PC-9 (cell line): ENCODE measurements around the gene FTO. TPM values are rescaled to one million over a fixed set of nuclear protein-coding genes. Genes with fewer than 3 reads are reported as not detected.

Experiments
- BruUV-seq: library from RNA; stranded (reverse); fragments of 400-500 nt; replicated peaks from 2 replicates; lab custom pipeline; 2021; lab: Mats Ljungman, UMichigan
- CTCF ChIA-PET: fragments of 300-600 bp; sonication (Branson Sonifier 250); formaldehyde crosslinking; loops from one replicate; lab custom pipeline; 2022; ENCODE audit warnings: antibody characterized with exemption; lab: Charles Lee
- POLR2A ChIA-PET: fragments of 300-600 bp; sonication (Branson Sonifier 250); formaldehyde crosslinking; loops from one replicate; lab custom pipeline; 2022; ENCODE audit warnings: antibody characterized with exemption; ENCODE audit not compliant: unreplicated experiment; lab: Charles Lee
- DNase-seq, 2 experiments: peaks; one replicate each; pipeline versions ENCODE4 v3.0.0 to v3.0.0-alpha.2; 2015 to 2022; ENCODE audit warnings: mixed read lengths in 1 of 2
- H2AFZ ChIP-seq: fragments of 200-600 bp; sonication (generic); 2 replicates; pipeline ENCODE4 v1.8.1; 2017; ENCODE audit warnings: antibody characterized with exemption
- H3F3A ChIP-seq: fragments of 200-600 bp; sonication (generic); 2 replicates; pipeline ENCODE4 v1.8.1; 2017; ENCODE audit warnings: antibody characterized with exemption, mild to moderate bottlenecking, low read depth; ENCODE audit not compliant: insufficient read depth
- H3K27ac ChIP-seq: fragments of 200-600 bp; sonication (generic); 2 replicates; pipeline ENCODE4 v1.6.1; 2016; ENCODE audit warnings: mixed run types
- H3K27me3 ChIP-seq: fragments of 200-600 bp; sonication (generic); 2 replicates; pipeline ENCODE4 v1.6.1; 2016; ENCODE audit warnings: low read depth, mixed run types; ENCODE audit not compliant: insufficient read depth
- H3K36me3 ChIP-seq: fragments of 200-600 bp; sonication (generic); 2 replicates; pipeline ENCODE4 v1.6.1; 2016; ENCODE audit warnings: low read depth, mixed run types
- H3K4me1 ChIP-seq: fragments of 200-600 bp; sonication (generic); replicated peaks from 2 replicates; pipeline ENCODE4 v1.6.1; 2016; ENCODE audit warnings: mixed run types; ENCODE audit not compliant: insufficient read depth
- H3K4me2 ChIP-seq: fragments of 200-600 bp; sonication (generic); 2 replicates; pipeline ENCODE4 v1.6.1; 2017; ENCODE audit warnings: mixed run types
- H3K4me3 ChIP-seq: fragments of 200-600 bp; sonication (generic); 2 replicates; pipeline ENCODE4 v1.6.1; 2016; ENCODE audit warnings: mixed run types
- H3K79me2 ChIP-seq: fragments of 200-600 bp; sonication (generic); 2 replicates; pipeline ENCODE4 v1.6.1; 2017; ENCODE audit warnings: low read depth, mixed run types
- H3K9me2 ChIP-seq: fragments of 200-600 bp; sonication (generic); 2 replicates; pipeline ENCODE4 v1.8.1; 2017; ENCODE audit warnings: mild to moderate bottlenecking; ENCODE audit not compliant: insufficient read depth
- H3K9me3 ChIP-seq: fragments of 200-600 bp; sonication (generic); 2 replicates; pipeline ENCODE4 v1.8.1; 2016; ENCODE audit warnings: low read depth; ENCODE audit not compliant: insufficient read depth
- H4K20me1 ChIP-seq: fragments of 200-600 bp; sonication (generic); 2 replicates; pipeline ENCODE4 v1.8.1; 2017; ENCODE audit not compliant: insufficient read depth
- CTCF ChIP-seq: fragments of 200-600 bp; sonication (generic); conservative IDR thresholded peaks from 2 replicates; pipeline ENCODE4 v1.6.1; 2017; ENCODE audit warnings: mixed run types, antibody characterized with exemption, mild to moderate bottlenecking, moderate library complexity
- EZH2 ChIP-seq: fragments of 200-600 bp; sonication (generic); IDR thresholded peaks from 2 replicates; pipeline ENCODE4 v1.8.0; 2017; ENCODE audit warnings: antibody characterized with exemption, low read depth
- intact Hi-C: fragments of 100-400 bp; cut with micrococcal nuclease; formaldehyde crosslinking; loops from one replicate; pipeline ENCODE4 v1.10.0; 2022; ENCODE audit not compliant: unreplicated experiment
- total RNA-seq: library from RNA; stranded (reverse); gene quantifications from 2 replicates; pipeline ENCODE4 v1.2.3, GENCODE V29; 2021

FTO gene
- total RNA-seq, 1 experiment from 2014 or later: 58.1 TPM

GRCh38 chr16:53863861-53864260 lies 159.9 kb downstream of the FTO start:
- H3K9me3 ChIP-seq: no peaks in the 10 kb centered on the region
- intact Hi-C loops: loop anchor here (10.0 kb wide), 1 partner anchor 79 kb away; no protein-coding TSS in a partner anchor
- no peak overlapping the region for H3K4me3 ChIP-seq
- TF ChIP-seq EZH2: no peak
- TF ChIP-seq CTCF: no peak
- no TSS peak for BruUV-seq
- CTCF ChIA-PET: no interaction called here
- peaks cover 35% of the 10 kb centered on the region for H3K4me1 ChIP-seq
- no peaks in the 10 kb centered on the region for H3K79me2 ChIP-seq
- POLR2A ChIA-PET: no interaction called here
- no peaks in the 10 kb centered on the region for H3K9me2 ChIP-seq
- DNase-seq: no peak
- H3K27me3 ChIP-seq: no peaks in the 10 kb centered on the region
- H2AFZ ChIP-seq: no peak overlapping the region
- no peaks in the 10 kb centered on the region for H4K20me1 ChIP-seq
- 0 out of 2 replicates have a peak, but pooled peaks cover 5% of the 10 kb centered on the region for H3K36me3 ChIP-seq
- peaks cover 26% of the 10 kb centered on the region for H3F3A ChIP-seq
- peak overlapping the region; percentile 86 for H3K27ac ChIP-seq
- peak overlapping the region; percentile 52; the same call in 1 of the 2 replicates for H3K4me2 ChIP-seq

DNA sequence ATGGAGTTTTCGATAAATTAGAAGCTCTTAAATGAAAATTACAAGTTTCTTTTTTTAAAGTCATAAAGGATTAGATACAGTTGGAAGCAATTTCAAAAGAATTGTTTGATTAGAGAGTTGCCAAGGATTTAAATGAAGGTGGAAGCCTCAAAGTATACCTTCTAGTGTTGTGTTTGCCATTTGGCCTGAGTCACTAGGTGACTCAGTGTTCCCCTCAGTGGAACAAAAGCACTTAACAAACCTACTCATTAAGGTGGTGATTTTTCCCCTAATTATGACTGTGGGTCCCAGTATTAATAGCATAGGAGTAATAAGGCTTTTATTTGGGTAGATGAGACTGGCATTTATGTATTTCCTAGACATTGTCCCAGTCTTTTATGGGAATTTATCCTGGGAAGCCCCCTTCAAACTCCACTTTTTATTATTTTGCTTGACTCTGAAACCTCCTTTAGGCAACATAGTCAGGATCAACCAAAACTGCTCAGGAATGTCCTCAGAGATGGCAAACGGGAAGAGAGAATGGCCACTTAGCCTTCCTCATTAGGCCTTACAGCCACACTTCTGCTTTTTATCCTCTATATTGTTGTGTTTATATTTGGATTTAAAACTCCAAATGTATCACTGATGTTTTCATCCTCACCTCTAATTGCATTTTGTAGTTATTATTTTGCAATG lies 161.0 kb downstream of the FTO start:
- Histone ChIP-seq H3K79me2 (no peaks in the 10 kb centered on the region), H3K9me2 (no peaks in the 10 kb centered on the region), H3K4me2 (peak overlapping the region; percentile 52), H3K9me3 (no peaks in the 10 kb centered on the region), H3K4me1 (peaks cover 35% of the 10 kb centered on the region), H3F3A (peaks cover 26% of the 10 kb centered on the region), H2AFZ (no peak overlapping the region), H3K27me3 (no peaks in the 10 kb centered on the region), H3K27ac (peak overlapping the region; percentile 86), H4K20me1 (no peaks in the 10 kb centered on the region), H3K36me3 (0 out of 2 replicates have a peak, but pooled peaks cover under 1% of the 10 kb centered on the region), H3K4me3 (no peak overlapping the region; the same call in 1 of the 2 replicates)
- TF ChIP-seq CTCF (no peak), EZH2 (no peak)
- ChIA-PET CTCF (no interaction called here), POLR2A (no interaction called here)
- intact Hi-C loops: loop anchor here (10.0 kb wide), 1 partner anchor 80 kb away; no protein-coding TSS in a partner anchor
- BruUV-seq: no TSS peak
- DNase-seq: peak in 1 of 2 experiments; percentile 74

- no peak for TF ChIP-seq EZH2
- TF ChIP-seq CTCF: no peak
- H3K9me3 ChIP-seq: no peaks in the 10 kb centered on the region
- ChIA-PET CTCF (no interaction called here), POLR2A (no interaction called here)
- no peak overlapping the region for H3K4me3 ChIP-seq
- peaks cover 35% of the 10 kb centered on the region for H3K4me1 ChIP-seq
- intact Hi-C loops: loop anchor here (10.0 kb wide), 1 partner anchor 81 kb away; no protein-coding TSS in a partner anchor
- H3K4me2 ChIP-seq: peak overlapping the region; percentile 52
- H3K9me2 ChIP-seq: no peaks in the 10 kb centered on the region
- H3K27me3 ChIP-seq: no peaks in the 10 kb centered on the region
- BruUV-seq: no TSS peak
- H2AFZ ChIP-seq: no peak overlapping the region
- no peaks in the 10 kb centered on the region for H3K36me3 ChIP-seq
- H3K79me2 ChIP-seq: no peaks in the 10 kb centered on the region
- H3F3A ChIP-seq: peaks cover 26% of the 10 kb centered on the region
- peak in 1 of 2 experiments; percentile 44 for DNase-seq
- peak overlapping the region; percentile 86 for H3K27ac ChIP-seq
- no peaks in the 10 kb centered on the region for H4K20me1 ChIP-seq
Measured at GRCh38 chr16:53865494-53865863, 161.5 kb downstream of the FTO start.
